Uterus (tissue), 2 donors: Measurements from ENCODE around the gene FGFR3.

ENCODE experiments used
- POLR2A ChIP-seq, 2 donors: fragments of 450-650 bp; IDR thresholded peaks; one replicate each; pipeline ENCODE4 v1.6.1; 2016; ENCODE audit warnings: antibody characterized with exemption in 2 of 2, mild to moderate bottlenecking in 1 of 2, moderate library complexity in 1 of 2
- TF ChIP-seq, protein P1 (sequence below), 4 experiments: fragments of 200-600 bp in 2 of 4; fragments of 450-650 bp in 2 of 4; sonication (generic) in 2 of 4; IDR thresholded peaks; one replicate each; pipeline ENCODE4 v1.5.1; 2016 to 2019; ENCODE audit warnings: antibody characterized with exemption in 4 of 4, mild to moderate bottlenecking in 2 of 4, moderate library complexity in 1 of 4

DNA sequence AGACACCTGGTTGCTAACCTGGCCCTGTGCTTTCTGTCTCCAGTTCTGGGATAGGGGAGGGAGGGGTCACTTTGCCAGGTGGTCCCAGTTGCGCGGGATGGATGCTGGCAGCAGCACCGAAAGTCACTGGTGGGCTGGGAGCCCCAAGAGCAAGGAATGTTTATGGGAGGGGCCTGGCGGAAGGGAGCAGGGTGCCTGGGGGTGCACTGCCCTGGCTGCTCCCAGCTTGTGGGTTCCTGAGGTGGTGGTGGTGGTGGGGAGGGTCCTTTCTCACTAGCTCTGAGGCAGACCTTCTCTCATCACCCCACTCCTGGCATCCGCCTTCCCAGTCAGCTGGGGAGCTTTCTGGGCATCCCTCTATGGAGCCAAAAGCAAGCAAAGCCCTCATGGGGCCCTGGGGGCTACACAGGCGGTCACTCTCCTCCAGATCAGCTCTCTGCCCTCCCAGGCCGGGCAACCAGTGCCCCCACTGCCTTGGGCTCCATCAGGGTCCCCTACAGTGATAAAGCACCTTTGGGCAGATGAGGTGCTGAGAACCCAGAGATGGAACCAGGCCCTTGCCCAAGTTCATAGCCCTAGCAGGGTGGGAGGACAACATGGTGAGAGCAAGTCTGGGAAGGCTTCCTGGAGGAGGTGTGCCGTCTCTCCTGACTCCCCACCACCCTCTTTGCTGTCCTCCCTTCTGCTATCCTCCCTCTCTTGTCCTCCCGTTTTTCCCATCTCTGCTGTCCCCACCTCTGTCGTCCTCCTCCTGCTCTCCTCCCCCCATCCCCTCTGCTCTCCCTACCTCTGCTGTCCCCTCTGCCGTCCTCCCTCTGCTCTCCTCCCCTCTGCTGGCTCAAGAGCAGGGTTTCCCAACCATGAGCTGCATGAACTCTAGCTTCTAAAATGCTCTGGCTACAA lies 16.0 kb downstream of the FGFR3 start:
- TF ChIP-seq, protein P1, sequence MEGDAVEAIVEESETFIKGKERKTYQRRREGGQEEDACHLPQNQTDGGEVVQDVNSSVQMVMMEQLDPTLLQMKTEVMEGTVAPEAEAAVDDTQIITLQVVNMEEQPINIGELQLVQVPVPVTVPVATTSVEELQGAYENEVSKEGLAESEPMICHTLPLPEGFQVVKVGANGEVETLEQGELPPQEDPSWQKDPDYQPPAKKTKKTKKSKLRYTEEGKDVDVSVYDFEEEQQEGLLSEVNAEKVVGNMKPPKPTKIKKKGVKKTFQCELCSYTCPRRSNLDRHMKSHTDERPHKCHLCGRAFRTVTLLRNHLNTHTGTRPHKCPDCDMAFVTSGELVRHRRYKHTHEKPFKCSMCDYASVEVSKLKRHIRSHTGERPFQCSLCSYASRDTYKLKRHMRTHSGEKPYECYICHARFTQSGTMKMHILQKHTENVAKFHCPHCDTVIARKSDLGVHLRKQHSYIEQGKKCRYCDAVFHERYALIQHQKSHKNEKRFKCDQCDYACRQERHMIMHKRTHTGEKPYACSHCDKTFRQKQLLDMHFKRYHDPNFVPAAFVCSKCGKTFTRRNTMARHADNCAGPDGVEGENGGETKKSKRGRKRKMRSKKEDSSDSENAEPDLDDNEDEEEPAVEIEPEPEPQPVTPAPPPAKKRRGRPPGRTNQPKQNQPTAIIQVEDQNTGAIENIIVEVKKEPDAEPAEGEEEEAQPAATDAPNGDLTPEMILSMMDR (IDR thresholded peaks at IDR 0.05): no peak
- no peak for TF ChIP-seq POLR2A (IDR thresholded peaks at IDR 0.05)
